GM19099 (cell line): ENCODE measurements around the gene WDR37.

Experiments
- POLR2A ChIP-seq: IDR thresholded peaks from 3 replicates; pipeline ENCODE4 v1.6.1; 2011; ENCODE audit warnings: low read depth; ENCODE audit not compliant: insufficient read length; ENCODE audit errors: extremely low read depth

The WDR37 gene

DNA sequence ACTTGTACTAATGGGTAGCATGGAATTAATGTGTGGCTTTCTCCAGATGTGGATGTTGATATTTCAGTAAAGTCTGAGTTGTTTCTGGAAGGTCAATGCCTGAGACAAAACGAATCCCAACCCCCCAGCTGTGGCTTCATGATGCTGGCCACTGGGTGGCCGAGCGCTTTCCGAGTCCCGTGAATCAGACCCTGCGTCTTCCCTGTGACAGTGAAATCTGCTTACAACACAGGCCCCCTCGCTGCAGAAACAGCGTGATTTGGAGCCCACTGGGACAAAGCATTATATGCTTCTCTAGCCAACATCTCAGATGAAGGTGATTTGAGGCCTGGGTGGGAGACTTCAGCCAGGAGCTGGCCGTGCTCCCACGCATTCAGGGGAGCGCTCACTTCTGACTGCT, 124.7 kb downstream of the WDR37 start:
- TF ChIP-seq POLR2A = no peak
